Stomach (tissue), 4 donors: Measurements from ENCODE around the gene KRT9.

Experiments used
- EP300 ChIP-seq: sonication (generic); formaldehyde crosslinking; IDR thresholded peaks from one replicate; pipeline ENCODE4 v1.6.1; 2017; ENCODE audit warnings: antibody characterized with exemption
- POLR2A ChIP-seq, 4 donors: fragments of 450-650 bp; IDR thresholded peaks; one replicate each; pipeline ENCODE4 v1.6.1; 2016; ENCODE audit warnings: antibody characterized with exemption in 4 of 4, control low read depth in 2 of 4, mild to moderate bottlenecking in 1 of 4, moderate library complexity in 1 of 4
- POLR2AphosphoS5 ChIP-seq, 3 donors: sonication (generic); formaldehyde crosslinking; IDR thresholded peaks; one replicate each; pipeline ENCODE4 v1.6.1; 2016; ENCODE audit warnings: antibody characterized with exemption in 3 of 3

DNA sequence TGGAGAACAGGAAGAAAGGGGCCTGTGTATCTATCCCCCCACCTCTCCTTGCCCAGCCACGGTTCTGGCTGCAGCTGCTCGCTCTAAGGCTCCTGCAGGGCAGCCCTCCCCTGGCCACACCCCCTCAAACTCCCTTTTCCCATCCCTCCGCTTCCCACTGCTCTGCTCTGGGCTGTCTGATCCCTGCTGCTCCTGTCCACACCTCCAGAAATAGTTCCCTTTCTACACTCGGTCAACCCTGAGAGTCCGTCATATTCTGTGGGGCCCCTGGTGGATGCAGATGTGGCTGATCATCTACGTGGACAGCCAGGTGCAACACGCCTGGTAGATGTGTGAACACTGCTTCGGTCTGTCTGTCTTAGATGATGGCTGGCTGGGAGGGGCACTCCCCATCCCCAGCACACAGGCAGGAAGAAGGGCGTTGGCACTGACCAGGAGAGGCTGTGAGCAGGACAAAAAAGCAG, 24.4 kb downstream of the KRT9 start:
- TF ChIP-seq POLR2AphosphoS5 (IDR thresholded peaks at IDR 0.05) (no peak), EP300 (no peak), POLR2A (IDR thresholded peaks at IDR 0.05) (no peak)
